K562 (cell line): ENCODE results near the gene HAO2. TPM values are rescaled to one million over a fixed set of nuclear protein-coding genes. Genes with fewer than 3 reads are reported as not detected.

Source experiments
- ATAC-seq: fragments of 200-7000 bp; cut with Tn5 transposase; 3 replicates; pipeline ENCODE4 v1.9.1; 2020; ENCODE audit warnings: moderate library complexity
- BruUV-seq: library from RNA; stranded (reverse); fragments of 400-500 nt; replicated peaks from 2 replicates; lab custom pipeline; 2021; lab: Mats Ljungman, UMichigan
- CTCF ChIA-PET: fragments of 300-600 bp; formaldehyde crosslinking; extraction: SDS; loops from one replicate; lab custom pipeline; 2021; ENCODE audit warnings: low intra/inter-chr PET ratio; lab: Yijun Ruan, JAX
- POLR2A ChIA-PET: fragments of 300-600, 350-650 bp; sonication (Branson Sonifier 250); formaldehyde crosslinking; extraction: SDS; loops from one replicate; lab custom pipeline; 2021; ENCODE audit warnings: antibody characterized with exemption, inconsistent platforms; lab: Yijun Ruan, JAX
- DNase-seq, 4 experiments: peaks; one replicate each; pipeline versions ENCODE4 v3.0.0 to v3.0.0-alpha.2; 2011 to 2018; ENCODE audit warnings: low spot score in 3 of 4, mixed read lengths in 3 of 4; ENCODE audit errors: extremely low read depth in 1 of 4
- FAIRE-seq: peaks from 2 replicates; lab custom pipeline; 2011; peaks lifted over from hg19 to GRCh38; lab: Jason Lieb, UNC
- H2AFZ ChIP-seq: 2 replicates; pipeline ENCODE4 v1.6.0; 2011; ENCODE audit warnings: low read depth, low read length, control low read depth, inconsistent platforms
- H3K27ac ChIP-seq: fragments of 200-600 bp; 3 replicates; pipeline ENCODE4 v1.8.0; 2011; ENCODE audit warnings: low read depth, mild to moderate bottlenecking, control low read depth, inconsistent platforms, low read length, moderate library complexity, mixed read lengths; ENCODE audit errors: extremely low read depth
- H3K27me3 ChIP-seq, 2 experiments: fragments of 300-600 bp in 1 of 2; 2 replicates in 1 of 2; 3 replicates in 1 of 2; pipeline versions ENCODE4 v1.6.0 to v1.8.0; 2011; ENCODE audit warnings: inconsistent platforms in 2 of 2, low read length in 2 of 2, mild to moderate bottlenecking in 1 of 2, mixed read lengths in 1 of 2, moderate library complexity in 1 of 2; ENCODE audit not compliant: control insufficient read depth in 2 of 2, insufficient read depth in 2 of 2
- H3K36me3 ChIP-seq: fragments of 300-600 bp; 3 replicates; pipeline ENCODE4 v1.8.0; 2011; ENCODE audit warnings: mild to moderate bottlenecking, low read length, inconsistent platforms; ENCODE audit not compliant: control insufficient read depth, insufficient read depth
- H3K4me1 ChIP-seq, 2 experiments: fragments of 200-600 bp in 1 of 2; replicated peaks in 1 of 2; 2 replicates in 1 of 2; 3 replicates in 1 of 2; pipeline versions ENCODE4 v1.5.1 to v1.8.0; 2011; ENCODE audit warnings: inconsistent platforms in 2 of 2, low read length in 2 of 2, mild to moderate bottlenecking in 1 of 2, mixed read lengths in 1 of 2, moderate library complexity in 1 of 2; ENCODE audit not compliant: control insufficient read depth in 2 of 2, insufficient read depth in 2 of 2
- H3K4me2 ChIP-seq: 2 replicates; pipeline ENCODE4 v1.6.1; 2011; ENCODE audit warnings: low read length, control low read depth, inconsistent platforms, mixed read lengths; ENCODE audit not compliant: insufficient read depth
- H3K4me3 ChIP-seq: fragments of 200-600 bp; sonication (generic), shearing (Covaris generic); 2 replicates; pipeline ENCODE4 v1.5.1; 2016; ENCODE audit warnings: control low read depth, inconsistent platforms
- H3K79me2 ChIP-seq: fragments of 200-600 bp; 3 replicates; pipeline ENCODE4 v1.8.0; 2011; ENCODE audit warnings: low read length, inconsistent platforms; ENCODE audit not compliant: control insufficient read depth, insufficient read depth
- H3K9ac ChIP-seq, 2 experiments: 2 replicates each; pipeline versions ENCODE4 v1.6.0 to v1.6.1; 2011; ENCODE audit warnings: low read depth in 2 of 2, low read length in 2 of 2, control low read depth in 1 of 2, inconsistent platforms in 1 of 2, mild to moderate bottlenecking in 1 of 2, mixed read lengths in 1 of 2; ENCODE audit not compliant: insufficient read depth in 1 of 2
- H3K9me1 ChIP-seq: one replicate; pipeline ENCODE4 v1.6.0; 2011; ENCODE audit warnings: inconsistent platforms, mild to moderate bottlenecking, low read length, moderate library complexity; ENCODE audit not compliant: control insufficient read depth, insufficient read depth
- H3K9me3 ChIP-seq: replicated peaks from 2 replicates; pipeline ENCODE4 v1.5.1; 2011; ENCODE audit warnings: low read depth, low read length, inconsistent platforms; ENCODE audit not compliant: control insufficient read depth, insufficient read depth
- H4K20me1 ChIP-seq: replicated peaks from 2 replicates; pipeline ENCODE4 v1.6.1; 2011; ENCODE audit warnings: low read length, inconsistent platforms, mixed read lengths; ENCODE audit not compliant: control insufficient read depth, insufficient read depth
- BMI1 ChIP-seq: fragments of 150-350 bp; IDR thresholded peaks from 2 replicates; pipeline ENCODE4 v1.6.1; 2014; ENCODE audit warnings: low read length
- CBX1 ChIP-seq: sonication (generic); IDR thresholded peaks from 2 replicates; pipeline ENCODE4 v1.6.1; 2016; ENCODE audit warnings: antibody characterized with exemption, low read depth, mild to moderate bottlenecking
- CTBP1 ChIP-seq: fragments of 450-650 bp; IDR thresholded peaks from 2 replicates; pipeline ENCODE4 v1.6.1; 2016; ENCODE audit warnings: borderline replicate concordance
- DPF2 ChIP-seq: fragments of 450-650 bp; IDR thresholded peaks from 2 replicates; pipeline ENCODE4 v1.6.1; 2016
- MEIS2 ChIP-seq: fragments of 450-650 bp; IDR thresholded peaks from 2 replicates; pipeline ENCODE4 v1.6.1; 2014; ENCODE audit warnings: mild to moderate bottlenecking; ENCODE audit not compliant: partially characterized antibody
- POLR2A ChIP-seq: fragments of 450-650 bp; conservative IDR thresholded peaks from 2 replicates; pipeline ENCODE4 v1.6.1; 2016
- RHOXF2B ChIP-seq: fragments of 250-450 bp; sonication (Bioruptor Pico); conservative IDR thresholded peaks from 2 replicates; pipeline ENCODE4 v1.5.1; 2021
- SP1 ChIP-seq: sonication (generic); formaldehyde crosslinking; IDR thresholded peaks from 2 replicates; pipeline ENCODE4 v1.8.1; 2022; ENCODE audit warnings: mild to moderate bottlenecking, missing genetic modification reagents
- ZNF197 ChIP-seq: fragments of 200-800 bp; sonication (Bioruptor generic); IDR thresholded peaks from 2 replicates; pipeline ENCODE4 v1.6.1; 2016; ENCODE audit warnings: low read depth, missing genetic modification characterization, missing compliant biosample characterization
- ZNF347 ChIP-seq: fragments of 450-650 bp; formaldehyde crosslinking; IDR thresholded peaks from 2 replicates; pipeline ENCODE4 v1.4.0; 2020; ENCODE audit warnings: low read depth, mild to moderate bottlenecking, moderate library complexity
- WGBS: fragments of 100-300 bp; shearing (Covaris generic); methylation state at CpG from one replicate; pipeline ENCODE4 v1.1.6; 2016; ENCODE audit warnings: low coverage, mixed read lengths; ENCODE audit not compliant: insufficient coverage; ENCODE audit errors: missing lambda C conversion rate; 5-methylcytosine and 5-hydroxymethylcytosine counted together
- in situ Hi-C: fragments of 300-500 bp; cut with MboI; formaldehyde crosslinking; loops from 4 replicates; pipeline ENCODE4 v1.15.0; 2018; ENCODE audit warnings: inconsistent platforms, mixed read lengths
- intact Hi-C: fragments of 100-400 bp; cut with micrococcal nuclease; formaldehyde crosslinking; loops from 2 replicates; pipeline ENCODE4 v1.14.2; 2022
- polyA plus RNA-seq, 8 experiments: library from polyadenylated mRNA; depleted of rRNA in 4 of 8; stranded (reverse) in 5 of 8; unstranded in 3 of 8; fragments of >200 nt; fragmentation: Nextera tagmentation in 2 of 8; fragmentation: Illumina TruSeq in 1 of 8; extraction: Ambion mirVana in 2 of 8; extraction: Trizol in 1 of 8; gene quantifications; 2 replicates each; pipeline versions ENCODE4 v1.2.1 to v1.2.3, GENCODE V29; 2011 to 2014; ENCODE audit warnings: inconsistent platforms in 1 of 8, missing spikeins in 1 of 8
- total RNA-seq, 7 experiments: library from RNA; depleted of rRNA in 6 of 7; stranded (reverse); fragments of >200 nt in 6 of 7; fragmentation: Illumina TruSeq in 2 of 7; extraction: Trizol in 2 of 7; gene quantifications; 2 replicates each; pipeline versions ENCODE4 v1.2.1 to v1.2.3, GENCODE V29; 2011 to 2021; ENCODE audit warnings: low replicate concordance in 1 of 7
- TF ChIP-seq, protein P1 (sequence below): sonication (generic); formaldehyde crosslinking; IDR thresholded peaks from 2 replicates; pipeline ENCODE4 v1.8.1; 2023; ENCODE audit warnings: mild to moderate bottlenecking, missing genetic modification reagents, moderate library complexity
- TF ChIP-seq, protein P2 (sequence below): IDR thresholded peaks from 2 replicates; pipeline ENCODE4 v1.6.1; 2014; ENCODE audit warnings: antibody characterized with exemption
- TF ChIP-seq, protein P3 (sequence below), 3 experiments: fragments of 200-800 bp in 1 of 3; fragments of 250-450 bp in 1 of 3; fragments of 450-650 bp in 1 of 3; sonication (Bioruptor Pico) in 1 of 3; sonication (Bioruptor generic) in 1 of 3; formaldehyde crosslinking in 1 of 3; IDR thresholded peaks; 2 replicates each; pipeline versions ENCODE4 v1.6.1 to v1.8.0; 2016 to 2022; ENCODE audit warnings: mild to moderate bottlenecking in 2 of 3, missing genetic modification characterization in 2 of 3, missing compliant biosample characterization in 1 of 3, moderate library complexity in 1 of 3
- TF ChIP-seq, protein P4 (sequence below): IDR thresholded peaks from 3 replicates; pipeline ENCODE4 v1.6.1; 2011; ENCODE audit warnings: borderline replicate concordance, mild to moderate bottlenecking; ENCODE audit not compliant: insufficient read length, insufficient read depth
- TF ChIP-seq, protein P5 (sequence below), 2 experiments: fragments of 250-450 bp in 1 of 2; fragments of 450-650 bp in 1 of 2; sonication (Bioruptor Pico) in 1 of 2; IDR thresholded peaks; 2 replicates each; pipeline versions ENCODE4 v1.6.1 to v1.8.0; 2016 to 2021; ENCODE audit warnings: mild to moderate bottlenecking in 2 of 2, moderate library complexity in 2 of 2, missing compliant biosample characterization in 1 of 2, missing genetic modification characterization in 1 of 2

The HAO2 gene
- total and polyA plus RNA-seq, 9 of the 15 experiments (the other 6 are each of a cell fraction or from before 2014, with no cell fraction given) = not detected

DNA sequence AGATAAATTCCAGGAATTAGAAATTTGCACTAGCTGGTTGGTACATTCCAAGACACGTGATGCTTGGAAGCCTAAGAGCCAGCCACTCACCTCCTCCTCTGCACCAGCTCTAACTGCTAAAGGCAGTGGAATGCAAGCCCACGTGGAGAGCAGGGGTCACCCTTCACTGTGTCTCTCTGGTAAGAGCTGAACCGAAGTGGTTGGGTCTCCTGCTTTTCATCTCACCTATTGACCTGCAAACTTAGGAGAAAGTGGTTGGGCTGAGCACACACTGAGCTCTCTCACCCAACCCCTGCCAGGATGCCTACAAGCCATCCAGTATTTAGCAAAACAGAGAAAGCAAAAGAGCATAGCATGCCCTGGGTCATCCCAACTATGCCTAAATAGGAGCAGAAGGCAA, 19.3 kb downstream of the HAO2 start:
- no peak for ATAC-seq
- no peak for FAIRE-seq
- no peaks in the 10 kb centered on the region for H3K9me3 ChIP-seq
- no peak overlapping the region for H3K4me3 ChIP-seq
- ChIA-PET POLR2A (no interaction called here), CTCF (no interaction called here)
- no peak overlapping the region for H3K4me2 ChIP-seq
- no TSS peak for BruUV-seq
- no peak for DNase-seq
- no peaks in the 10 kb centered on the region for H4K20me1 ChIP-seq
- H3K27ac ChIP-seq = no peak overlapping the region
- H2AFZ ChIP-seq = no peak overlapping the region
- intact Hi-C loops (no loop called here), in situ Hi-C loops (no loop called here)
- H3K9ac ChIP-seq = no peak overlapping the region
- H3K27me3 ChIP-seq = peaks cover 3 to 6% of the 10 kb centered on the region in 2 experiments; a peak in 1 of 5 replicates
- no peaks in the 10 kb centered on the region for H3K79me2 ChIP-seq
- no peaks in the 10 kb centered on the region for H3K9me1 ChIP-seq
- 0% methylated on average over 3 of the region's 3 CpGs for WGBS
- H3K36me3 ChIP-seq = no peaks in the 10 kb centered on the region
- no peaks in the 10 kb centered on the region for H3K4me1 ChIP-seq
- no peak for TF ChIP-seq MEIS2
- TF ChIP-seq, protein P1, sequence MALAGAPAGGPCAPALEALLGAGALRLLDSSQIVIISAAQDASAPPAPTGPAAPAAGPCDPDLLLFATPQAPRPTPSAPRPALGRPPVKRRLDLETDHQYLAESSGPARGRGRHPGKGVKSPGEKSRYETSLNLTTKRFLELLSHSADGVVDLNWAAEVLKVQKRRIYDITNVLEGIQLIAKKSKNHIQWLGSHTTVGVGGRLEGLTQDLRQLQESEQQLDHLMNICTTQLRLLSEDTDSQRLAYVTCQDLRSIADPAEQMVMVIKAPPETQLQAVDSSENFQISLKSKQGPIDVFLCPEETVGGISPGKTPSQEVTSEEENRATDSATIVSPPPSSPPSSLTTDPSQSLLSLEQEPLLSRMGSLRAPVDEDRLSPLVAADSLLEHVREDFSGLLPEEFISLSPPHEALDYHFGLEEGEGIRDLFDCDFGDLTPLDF (CRISPR knock-in tag) = no peak
- TF ChIP-seq BMI1 = no peak
- no peak for TF ChIP-seq DPF2
- TF ChIP-seq ZNF197 (CRISPR knock-in tag) = no peak
- TF ChIP-seq ZNF347 = no peak
- TF ChIP-seq, protein P2, sequence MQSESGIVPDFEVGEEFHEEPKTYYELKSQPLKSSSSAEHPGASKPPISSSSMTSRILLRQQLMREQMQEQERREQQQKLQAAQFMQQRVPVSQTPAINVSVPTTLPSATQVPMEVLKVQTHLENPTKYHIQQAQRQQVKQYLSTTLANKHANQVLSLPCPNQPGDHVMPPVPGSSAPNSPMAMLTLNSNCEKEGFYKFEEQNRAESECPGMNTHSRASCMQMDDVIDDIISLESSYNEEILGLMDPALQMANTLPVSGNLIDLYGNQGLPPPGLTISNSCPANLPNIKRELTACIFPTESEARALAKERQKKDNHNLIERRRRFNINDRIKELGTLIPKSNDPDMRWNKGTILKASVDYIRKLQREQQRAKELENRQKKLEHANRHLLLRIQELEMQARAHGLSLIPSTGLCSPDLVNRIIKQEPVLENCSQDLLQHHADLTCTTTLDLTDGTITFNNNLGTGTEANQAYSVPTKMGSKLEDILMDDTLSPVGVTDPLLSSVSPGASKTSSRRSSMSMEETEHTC = no peak
- TF ChIP-seq, protein P3, sequence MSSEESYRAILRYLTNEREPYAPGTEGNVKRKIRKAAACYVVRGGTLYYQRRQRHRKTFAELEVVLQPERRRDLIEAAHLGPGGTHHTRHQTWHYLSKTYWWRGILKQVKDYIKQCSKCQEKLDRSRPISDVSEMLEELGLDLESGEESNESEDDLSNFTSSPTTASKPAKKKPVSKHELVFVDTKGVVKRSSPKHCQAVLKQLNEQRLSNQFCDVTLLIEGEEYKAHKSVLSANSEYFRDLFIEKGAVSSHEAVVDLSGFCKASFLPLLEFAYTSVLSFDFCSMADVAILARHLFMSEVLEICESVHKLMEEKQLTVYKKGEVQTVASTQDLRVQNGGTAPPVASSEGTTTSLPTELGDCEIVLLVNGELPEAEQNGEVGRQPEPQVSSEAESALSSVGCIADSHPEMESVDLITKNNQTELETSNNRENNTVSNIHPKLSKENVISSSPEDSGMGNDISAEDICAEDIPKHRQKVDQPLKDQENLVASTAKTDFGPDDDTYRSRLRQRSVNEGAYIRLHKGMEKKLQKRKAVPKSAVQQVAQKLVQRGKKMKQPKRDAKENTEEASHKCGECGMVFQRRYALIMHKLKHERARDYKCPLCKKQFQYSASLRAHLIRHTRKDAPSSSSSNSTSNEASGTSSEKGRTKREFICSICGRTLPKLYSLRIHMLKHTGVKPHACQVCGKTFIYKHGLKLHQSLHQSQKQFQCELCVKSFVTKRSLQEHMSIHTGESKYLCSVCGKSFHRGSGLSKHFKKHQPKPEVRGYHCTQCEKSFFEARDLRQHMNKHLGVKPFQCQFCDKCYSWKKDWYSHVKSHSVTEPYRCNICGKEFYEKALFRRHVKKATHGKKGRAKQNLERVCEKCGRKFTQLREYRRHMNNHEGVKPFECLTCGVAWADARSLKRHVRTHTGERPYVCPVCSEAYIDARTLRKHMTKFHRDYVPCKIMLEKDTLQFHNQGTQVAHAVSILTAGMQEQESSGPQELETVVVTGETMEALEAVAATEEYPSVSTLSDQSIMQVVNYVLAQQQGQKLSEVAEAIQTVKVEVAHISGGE (CRISPR knock-in tag; IDR thresholded peaks at IDR 0.05) = no peak
- no peak for TF ChIP-seq POLR2A
- TF ChIP-seq, protein P4, sequence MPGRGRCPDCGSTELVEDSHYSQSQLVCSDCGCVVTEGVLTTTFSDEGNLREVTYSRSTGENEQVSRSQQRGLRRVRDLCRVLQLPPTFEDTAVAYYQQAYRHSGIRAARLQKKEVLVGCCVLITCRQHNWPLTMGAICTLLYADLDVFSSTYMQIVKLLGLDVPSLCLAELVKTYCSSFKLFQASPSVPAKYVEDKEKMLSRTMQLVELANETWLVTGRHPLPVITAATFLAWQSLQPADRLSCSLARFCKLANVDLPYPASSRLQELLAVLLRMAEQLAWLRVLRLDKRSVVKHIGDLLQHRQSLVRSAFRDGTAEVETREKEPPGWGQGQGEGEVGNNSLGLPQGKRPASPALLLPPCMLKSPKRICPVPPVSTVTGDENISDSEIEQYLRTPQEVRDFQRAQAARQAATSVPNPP = no peak
- TF ChIP-seq CTBP1 = no peak
- TF ChIP-seq CBX1 = no peak
- TF ChIP-seq SP1 (CRISPR knock-in tag) = no peak
- TF ChIP-seq RHOXF2B = no peak
- TF ChIP-seq, protein P5, sequence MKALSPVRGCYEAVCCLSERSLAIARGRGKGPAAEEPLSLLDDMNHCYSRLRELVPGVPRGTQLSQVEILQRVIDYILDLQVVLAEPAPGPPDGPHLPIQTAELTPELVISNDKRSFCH (CRISPR knock-in tag; IDR thresholded peaks at IDR 0.05) = no peak
- TF ChIP-seq, protein P5 (tag; IDR thresholded peaks at IDR 0.05) = no peak
